Endothelial cell of umbilical vein (primary cell): ENCODE results near the gene ZFX. TPM values are rescaled to one million over a fixed set of nuclear protein-coding genes. Genes with fewer than 3 reads are reported as not detected.

Source experiments
- BruUV-seq: library from RNA; stranded (reverse); fragments of 400-500 nt; replicated peaks from 2 replicates; lab custom pipeline; 2021; lab: Mats Ljungman, UMichigan
- CTCF ChIA-PET: fragments of 300-600, 350-600 bp; sonication (Branson Sonifier 250); formaldehyde crosslinking; loops from one replicate; lab custom pipeline; 2021; ENCODE audit warnings: antibody characterized with exemption, inconsistent platforms; lab: Charles Lee
- POLR2A ChIA-PET: fragments of 300-600, 350-600 bp; sonication (Branson Sonifier 250); formaldehyde crosslinking; loops from one replicate; lab custom pipeline; 2021; ENCODE audit warnings: antibody characterized with exemption, inconsistent platforms; lab: Charles Lee
- DNase-seq: peaks from one replicate; pipeline ENCODE4 v3.0.0-alpha.2; 2011; ENCODE audit warnings: low read depth, low spot score
- FAIRE-seq: peaks from 2 replicates; lab custom pipeline; 2011; peaks lifted over from hg19 to GRCh38; lab: Jason Lieb, UNC
- H2AFZ ChIP-seq: 2 replicates; pipeline ENCODE4 v1.6.0; 2012; ENCODE audit warnings: low read depth, low read length, control low read depth, inconsistent platforms
- H3K27ac ChIP-seq: 2 replicates; pipeline ENCODE4 v1.5.1; 2011; ENCODE audit warnings: low read depth, mild to moderate bottlenecking, control low read depth, low read length, moderate library complexity; ENCODE audit not compliant: insufficient read depth
- H3K27me3 ChIP-seq, 2 experiments: 2 replicates each; pipeline versions ENCODE4 v1.6.0 to v1.6.1; 2011; ENCODE audit warnings: low read length in 2 of 2, mixed read lengths in 1 of 2; ENCODE audit not compliant: control insufficient read depth in 2 of 2, insufficient read depth in 2 of 2
- H3K36me3 ChIP-seq, 2 experiments: 2 replicates in 1 of 2; 3 replicates in 1 of 2; pipeline ENCODE4 v1.5.1; 2011; ENCODE audit warnings: low read length in 2 of 2, mild to moderate bottlenecking in 1 of 2, moderate library complexity in 1 of 2; ENCODE audit not compliant: control insufficient read depth in 2 of 2, insufficient read depth in 2 of 2; ENCODE audit errors: extremely low read depth in 1 of 2
- H3K4me1 ChIP-seq: 3 replicates; pipeline ENCODE4 v1.5.1; 2011; ENCODE audit warnings: mild to moderate bottlenecking, low read length; ENCODE audit not compliant: control insufficient read depth, insufficient read depth; ENCODE audit errors: extremely low read depth
- H3K4me2 ChIP-seq: 2 replicates; pipeline ENCODE4 v1.6.1; 2011; ENCODE audit warnings: low read length, control low read depth, mixed read lengths; ENCODE audit not compliant: insufficient read depth
- H3K4me3 ChIP-seq, 3 experiments: fragments of 200-600 bp in 1 of 3; sonication (generic), shearing (Covaris generic) in 1 of 3; replicated peaks in 1 of 3; 2 replicates each; pipeline ENCODE4 v1.5.1; 2011 to 2016; ENCODE audit warnings: control low read depth in 3 of 3, low read length in 3 of 3, mild to moderate bottlenecking in 2 of 3, inconsistent platforms in 1 of 3, low read depth in 1 of 3, moderate library complexity in 1 of 3; ENCODE audit not compliant: insufficient read depth in 1 of 3
- H3K79me2 ChIP-seq: 2 replicates; pipeline ENCODE4 v1.6.0; 2012; ENCODE audit warnings: low read length, inconsistent platforms; ENCODE audit not compliant: control insufficient read depth, insufficient read depth
- H3K9ac ChIP-seq: replicated peaks from 2 replicates; pipeline ENCODE3; 2011; ENCODE audit warnings: low read length, control low read depth; ENCODE audit not compliant: insufficient read depth; ENCODE audit errors: extremely low read depth
- H3K9me1 ChIP-seq: replicated peaks from 3 replicates; pipeline ENCODE4 v1.6.0; 2011; ENCODE audit warnings: mild to moderate bottlenecking, low read length; ENCODE audit not compliant: control insufficient read depth, insufficient read depth; ENCODE audit errors: extremely low read depth
- H3K9me3 ChIP-seq: replicated peaks from 2 replicates; pipeline ENCODE4 v1.5.1; 2012; ENCODE audit warnings: low read length, inconsistent platforms; ENCODE audit not compliant: control insufficient read depth, insufficient read depth
- H4K20me1 ChIP-seq: replicated peaks from 2 replicates; pipeline ENCODE3; 2011; ENCODE audit warnings: mild to moderate bottlenecking, low read length; ENCODE audit not compliant: control insufficient read depth, insufficient read depth; ENCODE audit errors: extremely low read depth
- CTCF ChIP-seq, 2 donors: IDR thresholded peaks; 1 replicate in 1 of 2; 2 replicates in 1 of 2; pipeline ENCODE4 v1.5.1; 2011; ENCODE audit warnings: low read length in 2 of 2, mild to moderate bottlenecking in 2 of 2, moderate library complexity in 2 of 2, control low read depth in 1 of 2, inconsistent platforms in 1 of 2, low read depth in 1 of 2; ENCODE audit not compliant: insufficient read depth in 1 of 2; ENCODE audit errors: extremely low read depth in 1 of 2
- EZH2 ChIP-seq: IDR thresholded peaks from 2 replicates; pipeline ENCODE4 v1.6.1; 2012; ENCODE audit warnings: borderline replicate concordance, low read depth, mild to moderate bottlenecking, moderate library complexity, low read length, inconsistent platforms; ENCODE audit not compliant: severe bottlenecking
- FOS ChIP-seq: IDR thresholded peaks from 2 replicates; pipeline ENCODE4 v1.6.1; 2011; ENCODE audit warnings: mild to moderate bottlenecking, low read length, moderate library complexity, borderline replicate concordance; ENCODE audit not compliant: insufficient read depth
- GATA2 ChIP-seq: IDR thresholded peaks from 2 replicates; pipeline ENCODE4 v1.7.0; 2011; ENCODE audit warnings: low read depth, mild to moderate bottlenecking, moderate library complexity, mixed read lengths, low read length; ENCODE audit not compliant: insufficient read length, insufficient read depth
- JUN ChIP-seq: IDR thresholded peaks from 2 replicates; pipeline ENCODE4 v1.6.1; 2011; ENCODE audit warnings: borderline replicate concordance, low read depth; ENCODE audit not compliant: insufficient read length, insufficient read depth
- MYC ChIP-seq: IDR thresholded peaks from one replicate; pipeline ENCODE4 v1.6.1; 2011; ENCODE audit warnings: mild to moderate bottlenecking, low read depth, low read length
- POLR2A ChIP-seq: IDR thresholded peaks from 2 replicates; pipeline ENCODE4 v1.6.1; 2012; ENCODE audit warnings: low read depth, mild to moderate bottlenecking, control low read depth, low read length
- POLR2AphosphoS5 ChIP-seq: IDR thresholded peaks from 2 replicates; pipeline ENCODE4 v1.6.1; 2012; ENCODE audit warnings: low read depth, mild to moderate bottlenecking, control low read depth, low read length, moderate library complexity; ENCODE audit not compliant: insufficient read depth
- dilution Hi-C: fragments of 300-500 bp; cut with MboI; formaldehyde crosslinking; loops from one replicate; pipeline ENCODE4 v1.15.0; 2019; ENCODE audit warnings: low sequenced_read_pairs; ENCODE audit not compliant: extremely low pct_ligation_motif_present
- intact Hi-C: fragments of 100-400 bp; cut with micrococcal nuclease; formaldehyde crosslinking; loops from one replicate; pipeline ENCODE4 v1.10.0; 2022
- polyA plus RNA-seq, 4 experiments: library from polyadenylated mRNA; depleted of rRNA in 3 of 4; stranded (reverse) in 3 of 4; unstranded in 1 of 4; fragments of >200 nt; gene quantifications; 2 replicates each; pipeline versions ENCODE4 v1.2.1 to v1.2.3, GENCODE V29; 2011 to 2012; ENCODE audit warnings: missing spikeins in 1 of 4
- total RNA-seq: library from RNA; stranded (reverse); gene quantifications from 2 replicates; pipeline ENCODE4 v1.2.3, GENCODE V29; 2021
- TF ChIP-seq, protein P1 (sequence below): IDR thresholded peaks from 2 replicates; pipeline ENCODE4 v1.6.1; 2011; ENCODE audit not compliant: insufficient read depth, insufficient read length

ZFX gene
- total and polyA plus RNA-seq, 2 donors (not counting 3 experiments of a cell fraction or from before 2014, with no cell fraction given) = 11.4 to 34.1 TPM

- ChIA-PET CTCF (no interaction called here), POLR2A (no interaction called here)
- dilution Hi-C loops = no loop called here
- no peaks in the 10 kb centered on the region for H3K9me1 ChIP-seq
- TF ChIP-seq MYC (no peak), EZH2 (no peak), CTCF (IDR thresholded peaks at IDR 0.05; ENCODE audit: extremely low read depth in 1 of 2, insufficient read depth in 1 of 2, low read depth in 1 of 2, low read length in 2 of 2) (no peak), FOS (no peak), GATA2 (no peak), JUN (no peak), POLR2A (no peak), POLR2AphosphoS5 (no peak)
- TF ChIP-seq, protein P1, sequence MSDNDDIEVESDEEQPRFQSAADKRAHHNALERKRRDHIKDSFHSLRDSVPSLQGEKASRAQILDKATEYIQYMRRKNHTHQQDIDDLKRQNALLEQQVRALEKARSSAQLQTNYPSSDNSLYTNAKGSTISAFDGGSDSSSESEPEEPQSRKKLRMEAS = no peak
- no peak overlapping the region for H3K9ac ChIP-seq
- intact Hi-C loops = no loop called here
- peaks cover 2 to 3% of the 10 kb centered on the region in 2 experiments for H3K27me3 ChIP-seq
- no peaks in the 10 kb centered on the region for H4K20me1 ChIP-seq
- H3K4me2 ChIP-seq = no peak overlapping the region
- no peaks in the 10 kb centered on the region for H3K9me3 ChIP-seq
- H3K36me3 ChIP-seq = no peaks in the 10 kb centered on the region
- BruUV-seq = no TSS peak
- H3K27ac ChIP-seq = no peak overlapping the region
- H3K79me2 ChIP-seq = no peaks in the 10 kb centered on the region
- no peaks in the 10 kb centered on the region for H3K4me1 ChIP-seq
- no peak for FAIRE-seq
- DNase-seq = no peak
- H3K4me3 ChIP-seq = no peak overlapping the region
- H2AFZ ChIP-seq = no peak overlapping the region
Observed at GRCh38 chrX:24253469-24253868, 103.9 kb downstream of the ZFX start.
